ENCODE results near the gene ANKRD12.

Gene ANKRD12

DNA sequence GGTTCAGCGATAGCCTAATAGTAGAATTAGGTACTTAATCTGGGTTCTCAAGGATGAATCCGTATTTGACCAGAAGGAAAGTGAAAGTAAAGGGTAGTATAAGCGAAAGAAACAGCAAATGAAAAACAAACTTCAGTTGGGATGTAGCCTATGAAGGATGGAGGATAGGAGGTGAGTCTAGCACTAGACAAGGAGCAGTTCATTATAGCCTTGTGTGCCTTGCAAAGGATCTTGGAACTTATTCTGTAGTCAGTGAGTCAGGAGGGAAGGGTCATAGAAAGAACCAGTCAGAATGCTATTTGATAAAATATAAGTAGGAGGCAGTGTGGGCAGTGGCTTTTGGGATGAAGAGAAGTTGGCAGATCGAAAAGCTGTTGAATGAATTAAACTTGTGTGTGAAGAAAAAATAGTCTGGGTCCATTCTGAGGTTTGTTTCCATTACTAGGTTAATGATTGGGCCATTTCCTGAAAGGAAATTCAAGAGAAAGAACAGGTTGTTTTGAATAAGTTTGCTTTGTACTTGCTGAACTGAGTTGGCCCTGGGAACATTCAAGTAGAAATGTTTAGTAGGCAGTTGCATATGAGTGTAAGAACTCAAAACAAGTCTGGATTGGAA lies 48.5 kb downstream of the ANKRD12 start:
- DNase-seq (ENCODE audit: low read depth in 3 of 3) = no peak

DNA sequence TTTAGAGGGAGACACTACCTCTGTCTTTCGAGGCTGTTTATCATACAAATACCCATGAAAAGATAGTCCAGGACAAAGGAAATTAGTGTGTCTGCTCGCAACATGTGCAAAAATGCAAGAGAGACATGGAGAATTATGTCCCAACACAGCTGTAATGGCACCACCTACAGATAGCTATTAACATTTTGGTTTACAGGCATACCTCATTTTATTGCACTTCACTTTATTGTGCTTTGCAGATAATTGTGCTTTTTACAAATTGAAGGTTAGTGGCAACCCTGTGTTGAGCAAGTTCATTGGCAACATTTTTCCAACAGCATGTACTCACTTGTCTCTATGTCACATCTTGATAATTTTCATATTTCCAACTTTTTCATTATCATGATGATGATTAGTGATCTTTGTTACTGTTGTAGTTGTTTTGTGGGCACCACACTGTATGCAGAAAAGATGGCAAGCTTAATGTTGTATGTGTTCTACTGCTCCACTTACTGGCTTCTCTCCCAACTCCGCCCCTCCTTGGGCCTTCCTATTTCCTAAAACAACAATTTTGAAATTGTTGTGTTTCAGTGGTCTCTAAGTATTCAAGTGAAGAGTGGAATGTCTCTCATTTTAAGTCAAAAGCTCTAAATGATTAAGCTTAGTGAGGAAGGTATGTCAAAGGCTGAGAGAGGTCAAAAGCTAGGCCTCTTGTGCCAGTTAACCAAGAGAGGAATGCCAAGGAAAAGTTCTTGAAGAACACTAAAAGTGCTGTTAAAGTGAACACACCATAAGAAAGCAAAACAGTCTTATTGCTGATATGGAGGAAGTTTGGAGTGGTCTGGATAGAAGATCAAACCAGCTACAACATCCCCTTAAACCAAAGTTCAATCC lies 52.0 kb downstream of the ANKRD12 start:
- DNase-seq (ENCODE audit: low read depth in 3 of 3) = no peak

DNA sequence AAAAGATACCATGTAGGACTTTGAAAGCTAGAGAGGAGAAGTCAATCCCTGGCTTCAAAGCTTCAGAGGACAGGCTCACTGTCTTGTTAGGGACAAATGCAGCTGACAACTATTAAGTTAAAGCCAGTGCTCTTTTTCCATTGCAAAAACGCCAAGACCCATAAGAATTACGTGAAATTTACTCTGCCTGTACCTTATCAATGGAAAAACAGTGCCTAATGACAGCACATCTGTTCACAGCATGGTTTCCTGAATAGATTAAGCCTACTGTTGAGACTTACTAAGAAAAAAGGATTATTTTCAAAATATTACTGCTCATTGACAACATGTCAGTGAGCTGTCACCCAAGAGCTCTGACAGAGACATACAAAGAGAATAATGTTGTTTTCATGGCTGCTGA lies 52.9 kb downstream of the ANKRD12 start:
- no peak for DNase-seq (ENCODE audit: low read depth in 3 of 3)

DNA sequence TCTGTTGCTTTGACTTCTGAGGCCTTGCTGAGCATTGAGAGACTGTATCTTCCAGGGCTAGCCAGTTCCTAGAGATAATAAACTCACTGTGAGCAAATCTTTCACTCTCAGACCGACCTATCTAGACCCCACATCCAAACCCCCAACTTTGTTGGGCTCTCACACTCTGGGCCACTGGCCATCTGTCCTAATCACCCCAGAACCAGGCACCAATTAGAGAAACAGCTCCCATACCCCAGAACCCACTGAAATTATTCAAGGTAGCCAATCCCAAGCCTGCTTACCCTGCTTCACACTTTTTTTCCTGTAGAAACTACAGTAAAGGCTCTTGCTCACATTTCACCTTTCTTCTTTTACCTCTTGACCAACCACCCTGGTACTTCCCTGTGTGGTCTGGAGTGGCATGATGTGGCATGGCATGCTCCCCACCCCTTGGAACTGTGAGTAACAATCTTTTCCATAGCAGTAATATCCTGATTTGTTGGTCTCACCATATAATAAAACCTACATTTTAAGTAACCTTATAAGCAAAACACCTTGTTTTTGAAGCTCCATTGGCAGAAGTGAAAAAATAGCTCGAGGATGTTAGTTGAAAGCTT lies 55.2 kb downstream of the ANKRD12 start:
- no peak for DNase-seq (ENCODE audit: low read depth in 3 of 3)

DNA sequence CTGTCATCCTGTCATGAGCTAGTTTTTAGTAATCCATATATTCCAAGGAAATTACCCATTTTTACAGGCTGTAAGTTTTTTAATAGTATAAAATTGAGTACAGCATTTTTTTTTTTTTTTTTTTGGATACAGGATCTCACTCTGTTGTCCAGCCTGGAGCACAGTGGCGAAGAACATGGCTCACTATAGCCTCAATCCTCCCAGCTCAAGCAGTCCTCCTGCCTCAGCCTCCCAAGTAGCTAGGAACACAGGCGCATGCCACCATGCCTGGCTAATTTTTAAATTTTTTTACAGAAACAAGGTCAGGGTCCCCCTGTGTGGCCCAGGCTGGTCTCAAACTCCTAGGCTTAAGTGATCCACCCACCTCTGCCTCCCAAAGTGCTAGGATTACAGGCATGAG lies 56.5 kb downstream of the ANKRD12 start:
- DNase-seq (ENCODE audit: low read depth in 3 of 3) = no peak

DNA sequence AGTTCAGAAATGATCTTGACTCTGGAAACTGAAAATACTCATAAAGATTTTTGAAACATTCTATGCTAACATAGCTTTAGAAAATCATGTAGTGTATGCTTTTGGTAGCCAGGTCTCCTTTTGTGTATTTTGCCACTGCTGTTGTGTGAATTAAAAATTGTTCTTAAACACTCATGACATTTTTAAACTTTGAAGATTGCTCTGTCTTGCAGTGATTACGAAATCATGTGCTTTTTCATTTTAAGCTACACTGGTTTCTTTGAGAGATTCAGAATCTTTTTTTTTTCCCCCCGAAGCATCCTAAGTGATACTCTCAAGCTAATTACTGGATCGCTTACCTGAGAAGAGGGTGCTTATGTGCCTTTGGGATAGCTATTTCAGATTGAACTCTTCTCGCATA lies 60.0 kb downstream of the ANKRD12 start:
- DNase-seq (ENCODE audit: low read depth in 3 of 3) = no peak

DNA sequence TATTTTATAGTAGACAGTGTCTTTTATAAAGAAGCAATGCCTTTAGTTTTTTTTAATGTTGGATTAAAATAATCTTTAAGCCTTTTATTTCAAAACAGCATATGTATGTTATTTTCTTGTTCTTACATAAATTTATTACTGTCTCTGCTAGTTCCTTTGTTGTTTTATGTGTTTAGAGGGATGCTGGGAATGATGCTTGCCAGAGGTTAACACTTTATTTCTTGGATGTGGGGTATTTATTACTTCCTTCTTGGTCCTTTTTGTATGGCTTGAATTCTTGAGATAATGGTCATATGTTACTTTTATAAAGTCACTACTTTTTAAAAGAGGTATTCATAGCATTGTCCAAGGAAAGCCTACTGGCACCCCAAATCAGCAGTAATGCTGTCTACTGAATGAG lies 63.1 kb downstream of the ANKRD12 start:
- DNase-seq (ENCODE audit: low read depth in 3 of 3) = no peak

DNA sequence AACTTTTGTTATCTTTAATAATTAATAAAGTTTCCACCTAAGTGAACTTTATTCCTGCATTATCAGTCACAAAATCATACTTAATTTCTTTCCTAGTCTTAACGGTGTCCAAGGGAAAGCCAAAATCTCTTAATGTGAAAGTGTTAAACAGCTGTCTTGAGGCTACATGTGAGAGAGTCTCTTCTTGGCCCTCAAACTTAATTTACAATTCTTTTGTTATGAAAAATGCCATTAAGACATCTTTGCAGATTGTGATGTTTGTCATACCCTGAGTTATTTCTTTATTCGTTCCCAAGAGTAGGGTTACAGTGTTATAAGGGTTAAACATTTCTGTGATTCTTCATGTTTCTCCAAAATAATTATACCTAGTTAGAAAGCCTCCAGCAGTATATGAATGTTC lies 64.6 kb downstream of the ANKRD12 start:
- DNase-seq (ENCODE audit: low read depth in 3 of 3) = no peak

DNA sequence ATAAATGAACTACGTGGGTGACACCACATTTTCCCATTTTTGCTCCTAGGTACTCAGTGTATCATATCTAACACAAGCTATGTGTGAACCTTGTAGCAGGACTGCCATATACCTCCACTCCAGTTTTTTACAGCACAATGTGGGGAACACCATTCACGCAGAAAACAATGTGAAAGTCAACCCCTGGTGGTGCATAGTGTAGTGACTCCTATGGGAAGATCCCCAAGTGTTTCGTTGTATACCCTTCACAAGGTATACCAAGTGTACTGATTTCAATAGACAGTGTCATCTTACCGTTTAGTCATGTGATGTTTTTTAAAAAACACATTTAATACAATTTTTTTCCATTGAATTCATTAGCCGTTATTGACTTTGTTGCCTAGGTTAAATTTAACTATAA lies 68.1 kb downstream of the ANKRD12 start:
- no peak for DNase-seq (ENCODE audit: low read depth in 3 of 3)

DNA sequence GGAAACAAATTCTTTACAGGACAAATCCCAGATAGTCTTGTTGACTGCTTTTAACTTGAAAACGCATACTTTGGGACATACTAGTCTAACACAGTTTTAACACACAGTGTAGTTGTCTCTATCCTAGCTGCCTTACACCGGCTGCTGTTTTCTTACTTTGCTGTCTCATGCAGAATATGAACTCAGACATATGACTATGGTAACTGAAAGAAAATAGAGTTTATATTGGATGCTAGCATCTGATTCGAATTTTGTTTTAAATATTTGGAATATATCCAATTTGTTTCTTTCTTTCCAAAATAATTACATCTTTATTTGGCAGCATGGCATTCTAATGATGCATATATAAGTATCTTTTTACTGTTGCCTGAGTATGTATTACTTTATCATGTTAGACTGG lies 69.8 kb downstream of the ANKRD12 start:
- DNase-seq (ENCODE audit: low read depth in 3 of 3) = no peak

DNA sequence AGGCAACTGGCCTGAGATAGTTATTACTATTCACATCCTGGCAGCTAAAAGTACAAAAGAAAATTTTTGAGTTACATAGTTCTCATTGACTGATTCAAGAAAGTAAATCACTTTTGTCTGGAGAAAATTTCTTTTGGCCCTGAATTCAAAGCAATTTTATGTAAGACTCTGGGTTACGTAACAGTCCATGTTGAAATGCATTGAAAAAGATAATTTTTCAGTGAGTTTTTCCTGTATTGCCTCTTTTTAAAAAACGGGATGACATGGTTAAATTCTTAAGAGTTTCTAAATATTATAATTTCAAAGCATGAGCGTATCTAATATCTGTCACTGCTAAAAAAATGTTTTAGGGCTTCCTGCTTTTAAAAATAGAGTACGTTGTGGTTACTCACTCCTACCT lies 72.7 kb downstream of the ANKRD12 start:
- no peak for DNase-seq (ENCODE audit: low read depth in 3 of 3)

DNA sequence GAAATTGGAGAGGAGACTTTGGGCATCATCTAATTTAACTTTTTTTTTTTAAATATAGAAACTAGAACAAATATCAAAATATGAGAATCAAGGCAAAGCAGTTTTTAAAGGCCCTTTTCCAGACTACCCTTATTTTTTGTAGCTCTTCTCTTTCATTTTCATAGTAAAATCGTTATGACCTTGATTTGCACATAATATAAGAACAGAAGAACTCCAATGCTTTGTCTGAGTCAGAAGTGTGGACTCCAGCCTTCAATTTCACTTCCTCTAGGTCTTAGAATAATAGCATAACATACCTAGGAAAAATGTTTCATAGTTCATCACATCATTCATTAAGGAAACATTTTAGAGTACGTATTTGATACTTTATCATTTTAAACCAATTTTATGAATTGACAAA lies 74.4 kb downstream of the ANKRD12 start:
- no peak for DNase-seq (ENCODE audit: low read depth in 3 of 3)

DNA sequence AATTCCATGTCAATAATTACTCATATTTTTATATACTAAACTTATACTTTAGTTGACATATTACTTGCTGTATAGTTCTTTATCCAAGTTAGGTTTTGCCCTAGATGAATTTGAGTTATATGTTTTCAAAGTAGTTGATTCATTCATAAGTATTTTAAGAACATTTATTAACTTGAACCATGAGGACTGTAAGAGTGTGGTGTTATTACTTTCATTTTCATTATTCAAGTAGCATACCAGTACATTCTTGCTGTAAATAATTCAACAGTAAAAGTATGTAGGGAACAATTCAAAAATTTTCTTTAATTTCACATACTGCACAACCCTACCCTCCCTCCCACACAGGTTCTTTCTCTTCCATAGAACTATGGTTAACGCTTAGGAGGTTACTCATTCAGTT lies 75.4 kb downstream of the ANKRD12 start:
- DNase-seq (ENCODE audit: low read depth in 3 of 3) = no peak

DNA sequence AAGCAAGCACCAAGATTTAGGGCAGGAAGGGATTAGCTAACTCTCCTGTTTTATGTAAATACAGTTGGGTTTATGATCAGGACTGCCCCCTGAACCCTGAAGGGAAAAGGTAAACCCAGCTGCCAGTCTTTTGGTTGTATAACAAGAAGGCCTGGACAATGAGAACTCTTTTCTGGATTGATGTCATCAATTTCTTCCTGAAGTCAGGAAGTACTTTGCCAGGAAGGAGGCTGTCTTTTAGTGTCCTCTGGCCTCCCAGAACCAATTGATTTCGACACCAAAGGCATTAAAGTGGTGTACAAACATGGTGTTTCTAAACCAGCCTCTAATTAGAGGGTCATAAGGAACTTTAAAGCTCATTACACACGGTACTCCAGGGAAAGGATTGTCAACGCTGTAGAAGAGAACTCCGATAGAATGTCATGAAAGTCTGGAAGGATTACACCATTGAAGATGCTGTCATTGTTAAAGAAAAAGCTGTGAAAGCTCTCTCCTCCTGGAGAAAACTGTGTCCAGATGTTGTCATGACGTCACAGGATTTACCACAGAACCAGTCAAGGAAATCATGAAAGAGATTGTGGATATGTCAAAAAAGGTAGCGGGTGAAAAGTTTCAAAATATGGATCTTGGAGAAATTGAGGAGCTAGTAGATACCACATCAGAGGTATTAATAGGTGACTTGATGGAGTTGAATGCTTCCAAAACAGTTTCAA lies 78.8 kb downstream of the ANKRD12 start:
- DNase-seq (ENCODE audit: low read depth in 3 of 3) = no peak

DNA sequence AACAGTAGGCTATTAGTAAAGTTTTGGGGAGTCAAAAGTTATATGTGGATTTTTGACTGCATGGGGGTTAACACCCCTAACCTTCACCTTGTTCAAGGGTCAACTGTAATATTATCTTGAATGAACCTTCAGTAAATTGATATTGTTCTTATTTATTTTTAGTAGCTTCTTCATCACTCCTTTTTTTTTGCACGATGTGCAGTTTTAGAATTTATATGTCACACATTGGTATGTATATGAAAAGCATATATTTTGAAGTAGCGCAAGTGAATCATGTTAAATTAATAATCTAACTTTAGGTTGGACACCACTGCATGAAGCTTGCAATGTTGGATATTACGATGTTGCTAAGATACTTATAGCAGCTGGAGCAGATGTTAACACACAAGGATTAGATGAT lies 79.9 kb downstream of the ANKRD12 start:
- no peak for DNase-seq (ENCODE audit: low read depth in 3 of 3)

DNA sequence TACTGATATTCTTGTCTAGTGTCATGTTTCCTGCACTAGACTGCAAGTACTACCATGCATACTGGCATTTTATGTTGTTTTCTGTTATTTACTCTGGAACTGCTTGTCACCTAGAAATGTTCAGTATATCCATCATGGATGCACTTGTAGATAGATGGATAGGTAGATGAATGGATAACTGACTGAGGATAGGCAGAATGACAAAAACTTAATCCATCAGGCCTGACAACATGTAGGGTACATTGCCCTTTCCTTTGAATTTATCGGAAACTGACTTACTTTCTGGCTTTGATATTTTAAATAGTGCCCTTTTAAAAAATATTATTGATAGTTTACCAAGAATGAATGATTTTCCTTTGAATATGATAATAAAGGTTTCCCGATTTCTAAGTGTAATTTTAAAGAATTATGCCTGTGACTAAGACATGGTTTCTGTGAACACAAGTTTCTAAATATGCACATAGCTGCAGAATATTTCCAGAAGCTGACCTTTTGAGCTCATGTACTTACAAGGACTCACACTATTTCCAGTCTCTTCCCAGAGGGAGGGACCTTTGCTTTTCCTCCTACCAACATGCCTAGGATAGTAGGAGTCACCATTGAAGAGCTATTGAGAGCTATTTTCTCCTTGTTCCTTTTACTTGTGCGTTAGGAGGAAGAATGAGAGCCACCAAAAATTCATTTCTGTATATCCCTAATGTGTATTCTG lies 81.3 kb downstream of the ANKRD12 start:
- DNase-seq (ENCODE audit: low read depth in 3 of 3) = no peak

DNA sequence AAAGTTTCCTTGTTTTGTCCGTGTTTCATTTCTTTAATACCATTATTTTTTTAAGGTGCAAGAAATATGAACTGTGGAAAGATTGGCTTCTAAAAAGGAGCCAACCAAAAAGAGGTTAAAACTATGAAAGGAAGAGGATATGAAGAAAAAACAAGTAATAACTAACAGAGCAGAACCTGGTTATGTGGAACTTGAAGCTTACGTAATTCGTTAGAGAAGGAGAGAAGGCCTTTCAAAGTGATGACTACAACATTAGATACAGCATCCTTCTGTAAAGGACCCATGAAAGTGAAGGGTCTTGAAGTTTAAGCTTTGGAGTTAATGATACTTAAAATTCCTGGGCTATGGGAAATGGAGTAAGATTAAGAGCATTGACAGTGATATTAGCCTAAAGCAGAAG lies 84.5 kb downstream of the ANKRD12 start:
- DNase-seq (ENCODE audit: low read depth in 3 of 3) = no peak

DNA sequence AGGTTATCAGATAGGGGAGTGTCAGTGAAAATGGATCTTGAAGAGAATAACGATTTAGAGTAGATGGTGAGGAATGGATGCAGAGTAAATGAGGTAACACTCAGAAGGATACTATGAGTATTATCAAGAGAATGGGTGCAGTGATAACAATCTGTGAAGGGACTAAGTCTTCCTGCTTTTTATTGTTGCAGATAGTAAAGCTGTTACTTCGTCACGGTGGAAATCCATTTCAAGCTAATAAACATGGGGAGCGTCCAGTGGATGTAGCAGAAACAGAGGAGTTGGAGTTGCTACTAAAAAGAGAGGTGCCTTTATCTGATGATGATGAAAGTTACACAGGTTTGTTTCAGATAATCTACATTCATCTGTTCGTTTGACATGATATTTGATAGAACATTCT lies 85.1 kb downstream of the ANKRD12 start:
- no peak for DNase-seq (ENCODE audit: low read depth in 3 of 3)

DNA sequence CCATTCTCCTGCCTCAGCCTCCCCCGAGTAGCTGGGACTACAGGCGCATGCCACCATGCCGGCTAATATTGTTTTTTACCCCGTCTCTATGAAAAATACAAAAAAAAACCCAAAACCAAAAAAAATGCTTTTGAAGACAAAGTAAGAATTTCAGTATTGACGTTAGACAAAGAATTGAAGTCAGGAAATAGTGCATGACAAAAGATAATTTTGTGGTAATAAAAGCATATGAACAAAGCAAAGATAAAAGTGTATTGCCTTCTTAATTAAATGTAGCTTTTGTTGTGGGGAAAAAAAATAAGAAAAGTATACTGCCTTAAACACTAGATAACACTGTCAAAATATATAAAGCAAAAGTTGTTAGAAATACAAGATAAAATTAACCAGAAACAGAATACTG lies 86.8 kb downstream of the ANKRD12 start:
- no peak for DNase-seq (ENCODE audit: low read depth in 3 of 3)

DNA sequence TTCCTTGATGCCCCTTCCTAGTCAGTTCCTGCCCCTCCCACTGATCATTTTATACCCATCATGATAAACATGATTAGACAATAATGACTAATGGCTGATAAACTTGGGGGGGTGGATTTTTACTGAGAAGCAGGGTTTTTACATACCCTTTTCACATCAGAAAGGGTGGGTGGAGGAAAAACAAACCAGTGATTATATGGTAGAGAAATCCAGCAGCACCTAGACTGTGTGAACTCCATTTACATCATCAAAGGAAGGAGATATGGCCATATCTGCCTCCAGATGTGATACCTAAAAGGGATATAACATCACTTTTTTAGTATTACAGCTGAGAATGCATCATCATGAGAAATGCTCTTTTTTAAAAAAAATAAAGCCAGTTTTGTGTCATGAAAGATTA lies 89.9 kb downstream of the ANKRD12 start:
- no peak for DNase-seq (ENCODE audit: low read depth in 3 of 3)

DNA sequence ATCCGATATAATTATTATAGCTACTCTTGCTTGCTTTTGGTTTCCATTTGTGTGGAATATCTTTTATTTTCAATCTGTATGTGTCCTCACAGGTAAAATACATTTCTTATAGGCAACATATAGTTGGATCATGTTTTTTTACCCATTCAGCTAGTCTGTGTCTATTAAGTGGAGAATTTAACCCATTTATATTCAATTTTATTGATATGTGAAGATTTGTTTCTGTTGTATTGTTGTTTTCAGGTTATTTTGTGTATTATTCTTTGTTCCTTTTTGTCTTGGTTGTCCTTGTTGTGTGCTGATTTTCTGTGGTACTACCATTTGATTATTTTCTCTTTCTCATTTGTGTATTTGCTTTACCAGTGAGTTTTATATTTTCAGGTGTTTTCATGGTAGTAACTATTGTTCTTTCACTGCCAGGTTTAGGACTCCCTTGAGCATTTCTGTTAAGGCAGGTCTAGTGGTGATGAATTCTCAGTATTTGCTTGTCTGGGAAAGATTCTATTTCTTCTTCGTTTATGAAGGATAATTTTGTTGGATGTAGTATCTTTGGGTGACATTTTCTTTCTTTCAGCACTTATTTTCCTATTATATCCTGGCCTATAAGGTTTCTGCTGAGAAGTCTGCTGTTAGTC lies 95.4 kb downstream of the ANKRD12 start:
- DNase-seq (ENCODE audit: low read depth in 3 of 3) = no peak
